Measurements from ENCODE around the gene MEN1. TPM values are rescaled to one million over a fixed set of nuclear protein-coding genes. Genes with fewer than 3 reads are reported as not detected.

Gene MEN1
- total RNA-seq, 1 donor from 2014 or later, result 15.6 TPM

GRCh38 chr11:64760759-64761420 lies 49.5 kb downstream of the MEN1 start:
- no peak for ATAC-seq

DNA sequence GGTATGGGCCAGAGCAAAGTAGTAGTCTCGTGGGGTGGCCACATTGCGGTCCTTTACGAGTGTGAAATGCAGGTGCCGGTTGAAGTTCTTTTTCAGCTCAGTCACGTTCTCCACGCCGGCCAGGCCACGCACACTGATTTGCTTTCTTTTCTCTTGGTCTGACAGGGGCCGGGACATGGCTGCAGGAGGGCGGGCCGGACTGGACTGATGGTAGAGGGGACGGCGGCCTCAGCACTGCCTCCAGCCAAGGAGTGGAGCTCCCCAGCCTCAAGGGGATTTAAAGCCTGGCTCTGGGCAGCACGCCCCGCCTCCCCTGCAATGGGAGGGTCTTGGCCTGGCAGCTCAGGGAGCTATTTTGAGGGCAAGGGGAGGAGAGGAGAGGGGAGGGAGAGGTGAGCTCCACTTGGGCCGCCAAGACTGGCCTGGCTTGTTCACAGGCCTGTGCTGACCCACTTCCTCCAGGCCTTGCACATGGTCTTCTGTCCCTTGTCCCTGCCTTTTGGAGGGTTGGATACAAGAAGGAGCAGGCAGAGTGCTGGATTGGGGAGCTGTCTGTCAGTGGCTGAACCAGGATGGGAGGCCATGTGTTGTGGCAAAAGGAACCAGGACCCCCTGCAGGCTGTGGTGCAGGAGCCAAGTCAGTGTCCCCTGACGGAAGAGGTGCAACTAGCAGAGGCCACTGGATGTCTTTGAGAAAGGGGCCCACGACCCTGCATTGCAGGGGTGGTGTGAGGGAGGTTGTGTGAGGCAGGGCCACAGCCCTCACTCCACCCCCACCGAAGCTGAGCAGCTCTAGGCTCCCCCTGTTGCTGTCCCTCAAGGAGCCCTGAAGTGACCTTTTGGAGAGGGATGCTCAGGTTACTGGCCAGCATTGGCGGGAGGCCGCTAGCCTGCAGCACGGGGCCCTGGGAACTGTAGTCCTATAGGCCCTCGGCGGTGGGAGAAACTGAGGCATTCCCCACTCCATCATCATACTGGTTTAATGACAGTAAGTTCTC lies 50.3 kb downstream of the MEN1 start, which contains the start of gene PYGM:
PYGM (minus strand) TSS at position 253 of the 998 bp plus-strand sequence; CDS start at position 177, 76 bp downstream.
- peak; percentile 5 for ATAC-seq

DNA sequence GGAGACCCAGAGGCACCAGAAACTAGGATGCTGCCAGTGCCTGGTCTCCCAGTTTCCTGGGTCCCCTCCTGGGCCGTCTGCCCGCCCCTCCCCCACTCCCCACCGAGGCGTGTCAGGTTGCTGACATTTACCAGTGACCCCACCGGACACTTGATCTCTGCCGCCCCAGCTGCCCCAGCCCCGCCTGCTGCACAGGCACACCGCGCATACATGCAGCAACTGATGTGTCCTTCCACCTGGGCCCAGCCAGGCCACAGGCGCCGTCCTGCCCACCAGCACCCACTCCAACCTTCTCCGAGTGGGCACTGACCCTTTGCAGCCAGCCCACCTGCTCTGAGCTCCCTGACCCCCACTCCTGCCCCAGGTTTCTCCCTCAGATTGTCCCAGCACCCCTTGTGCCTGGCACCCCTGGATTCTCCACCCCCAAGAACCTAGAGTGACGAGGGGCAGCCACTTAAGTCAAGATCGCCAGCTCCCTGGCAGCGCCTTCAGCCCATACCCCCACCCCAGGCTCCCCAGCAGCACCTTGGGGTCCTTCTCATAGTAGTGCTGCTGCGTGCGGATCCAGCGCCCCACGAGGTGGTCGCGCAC lies 51.1 kb downstream of the MEN1 start:
- ATAC-seq, result no peak

DNA sequence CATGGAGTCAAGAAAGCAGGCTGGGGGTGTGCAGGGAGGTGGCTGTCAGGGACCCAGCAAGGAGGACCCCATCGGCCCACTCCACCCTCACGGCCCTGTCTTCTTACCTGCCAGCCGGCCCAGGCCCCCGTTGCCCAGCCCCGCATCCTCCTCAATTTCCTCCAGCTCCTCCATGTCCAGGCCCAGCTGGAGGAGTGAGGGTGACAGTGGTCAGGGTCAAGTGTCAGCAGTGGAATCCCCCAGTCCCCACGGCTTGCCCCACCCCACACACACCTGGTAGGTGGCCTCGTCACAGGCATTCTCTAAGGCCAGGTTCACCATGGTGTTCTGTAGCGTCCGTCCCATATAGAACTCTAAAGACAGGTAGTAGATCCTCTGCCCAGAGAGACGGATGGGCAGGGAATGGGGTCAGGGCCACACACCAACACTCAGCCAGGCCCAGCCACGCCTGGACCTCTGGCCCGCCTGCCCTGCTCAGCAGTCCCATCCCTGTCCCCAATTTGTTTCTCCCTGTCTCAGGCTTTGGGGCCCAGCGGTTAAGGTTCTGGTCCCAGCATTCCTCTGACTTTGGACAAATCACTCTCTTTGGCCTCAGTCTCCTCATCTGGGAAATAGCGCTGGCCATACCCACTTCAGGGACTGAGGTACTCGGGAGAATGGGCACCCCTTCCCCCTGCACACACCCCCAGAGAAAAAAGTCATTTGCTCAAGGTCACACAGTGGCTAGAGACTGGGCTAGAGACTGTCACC lies 51.8 kb downstream of the MEN1 start:
- ATAC-seq, result no peak

DNA sequence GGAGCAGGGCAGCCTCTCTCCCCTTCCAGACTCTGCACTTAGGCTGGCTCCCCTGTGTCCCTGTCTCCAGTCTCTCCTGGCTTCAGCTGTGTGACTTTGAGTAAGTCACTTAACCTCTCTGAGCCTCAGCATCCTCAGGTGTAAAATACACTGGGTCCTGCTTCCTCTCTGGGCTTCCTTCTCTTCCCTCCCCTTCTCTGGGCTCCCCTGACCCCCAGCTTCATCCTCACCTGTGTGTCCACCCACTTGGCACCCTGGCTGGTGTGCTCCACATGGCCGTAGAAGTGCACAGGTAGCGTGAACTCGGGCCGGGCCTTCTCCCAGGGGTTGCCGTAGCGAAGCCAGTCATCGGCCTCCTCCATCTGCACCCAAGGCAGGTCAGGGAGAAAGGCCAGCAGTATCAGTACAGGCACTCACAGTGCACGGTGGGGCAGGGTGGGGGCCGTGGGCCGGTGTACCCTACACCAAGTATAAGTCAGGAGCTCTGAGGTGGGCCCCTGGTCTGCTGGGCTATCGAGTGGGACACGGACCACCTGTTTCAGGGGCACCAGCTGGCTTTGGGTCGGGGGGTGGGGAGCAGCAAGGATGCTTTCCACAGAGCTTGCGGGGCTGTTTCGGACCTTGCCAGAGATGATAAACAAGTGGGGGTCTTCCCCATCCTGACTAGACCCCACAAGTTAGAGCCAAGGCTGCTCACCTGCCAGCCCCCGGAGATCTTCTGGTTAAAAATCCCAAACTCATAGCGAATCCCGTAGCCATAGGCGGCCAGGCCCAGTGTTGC lies 52.6 kb downstream of the MEN1 start:
- ATAC-seq, result no peak

GRCh38 chr11:64755681-64756361 lies 54.5 kb downstream of the MEN1 start:
- no peak for ATAC-seq

GRCh38 chr11:64754919-64755662 lies 55.3 kb downstream of the MEN1 start:
- no peak for ATAC-seq

GRCh38 chr11:64754124-64754918 lies 56.0 kb downstream of the MEN1 start:
- ATAC-seq, result no peak

Other genes with a start within 250 kb of the MEN1 start
- gene SLC22A12, start 219.3 kb downstream of the MEN1 start, total RNA-seq, result not detected
- 0.12 TPM for gene NRXN2, start 87.4 kb downstream of the MEN1 start, total RNA-seq
- 1.1 TPM for gene RASGRP2, start 66.4 kb downstream of the MEN1 start, total RNA-seq
- gene PYGM, start 50.6 kb downstream of the MEN1 start, total RNA-seq, result 0.44 TPM
- gene SF1, start 32.0 kb downstream of the MEN1 start, total RNA-seq, result 129 TPM
- gene MAP4K2, start 7.3 kb downstream of the MEN1 start, total RNA-seq, result 5.4 TPM
- 20.5 TPM for gene CDC42BPG, start 34.1 kb upstream of the MEN1 start, total RNA-seq
- 25.6 TPM for gene EHD1, start 68.1 kb upstream of the MEN1 start, total RNA-seq
- 10.7 TPM for gene ATG2A, start 106.7 kb upstream of the MEN1 start, total RNA-seq
- gene PPP2R5B, start 114.1 kb upstream of the MEN1 start, total RNA-seq, result 7.0 TPM
- gene GPHA2, start 125.3 kb upstream of the MEN1 start, total RNA-seq, result not detected
- not detected for gene MAJIN, start 161.6 kb upstream of the MEN1 start, total RNA-seq
- gene BATF2, start 186.4 kb upstream of the MEN1 start, total RNA-seq, result not detected
- 43.9 TPM for gene ARL2, start 203.6 kb upstream of the MEN1 start, total RNA-seq
- 12.2 TPM for gene SNX15, start 216.9 kb upstream of the MEN1 start, total RNA-seq
- gene SAC3D1, start 230.7 kb upstream of the MEN1 start, total RNA-seq, result 11.3 TPM
- 2.7 TPM for gene NAALADL1, start 248.0 kb upstream of the MEN1 start, total RNA-seq

Measured in esophagus mucosa (tissue), 1 donor.